ENCODE results near the gene NR2F2.

- TF ChIP-seq EZH2 (IDR thresholded peaks at IDR 0.05; ENCODE audit: low read depth), result no peak
- no peak for TF ChIP-seq CTCF (conservative IDR thresholded peaks at IDR 0.05)
Measured at GRCh38 chr15:96330450-96331143, at the start of gene NR2F2.
